RPMI7951 (cell line): Measurements from ENCODE around the gene SLC22A4. TPM values are rescaled to one million over a fixed set of nuclear protein-coding genes. Genes with fewer than 3 reads are reported as not detected.

ENCODE experiments used
- total RNA-seq: library from RNA; depleted of rRNA; stranded (reverse); fragments of >200 nt; shearing (Covaris generic); gene quantifications from 2 replicates; pipeline ENCODE4 v1.2.3, GENCODE V29; 2014; rRNA removed

SLC22A4 gene
- total RNA-seq, 1 experiment from 2014 or later = 6.7 TPM

Other genes with a start within 250 kb of the SLC22A4 start
- gene IL3, start 233.7 kb upstream of the SLC22A4 start, total RNA-seq = not detected in 2 replicates
- gene CSF2, start 220.6 kb upstream of the SLC22A4 start, total RNA-seq = 4.8 and 6.4 TPM in 2 replicates
- gene P4HA2, start 66.5 kb upstream of the SLC22A4 start, total RNA-seq = 239 and 264 TPM in 2 replicates
- gene PDLIM4, start 36.7 kb upstream of the SLC22A4 start, total RNA-seq = 0.48 TPM in 1 of 2 replicates, not detected in the other
- 2.5 and 4.0 TPM in 2 replicates for gene SLC22A5, start 75.3 kb downstream of the SLC22A4 start, total RNA-seq
- 34.1 and 42.1 TPM in 2 replicates for gene IRF1, start 196.4 kb downstream of the SLC22A4 start, total RNA-seq
- gene IL5, start 249.1 kb downstream of the SLC22A4 start, total RNA-seq = not detected in 2 replicates